ENCODE data around the gene KRT33B. TPM values are rescaled to one million over a fixed set of nuclear protein-coding genes. Genes with fewer than 3 reads are reported as not detected.
A peak's percentile ranks its signal among the peaks of the same experiment; 100 is the strongest.

KRT33B gene
- total and polyA plus RNA-seq, 9 donors, result 0.08 to 0.37 (median 0.19) TPM

- Histone ChIP-seq H3K27me3 (ENCODE audit: control insufficient read depth, insufficient read depth, low read length) (peaks cover 4% of the 10 kb centered on the region), H3K9me3 (replicated peaks; ENCODE audit: control insufficient read depth, low read depth, low read length) (peaks cover 2% of the 10 kb centered on the region), H3K4me1 (ENCODE audit: control insufficient read depth, insufficient read depth, low read length) (no peaks in the 10 kb centered on the region), H3K36me3 (ENCODE audit: control insufficient read depth, insufficient read depth, low read length) (no peaks in the 10 kb centered on the region), H3K4me3 (ENCODE audit: low read length) (no peak overlapping the region), H3K27ac (ENCODE audit: low read length) (no peak overlapping the region)
- DNase-seq, result no peak
- WGBS (ENCODE audit: insufficient coverage), result 60% methylated on average over 1 of the region's 5 CpGs
Measured at GRCh38 chr17:41338961-41339485, 30.6 kb downstream of the KRT33B start.

GRCh38 chr17:41335747-41336146 lies 33.9 kb downstream of the KRT33B start:
- no CpG with 5 or more reads among the region's 1 CpG for WGBS (ENCODE audit: insufficient coverage)
- DNase-seq, result no peak
- H3K9me3 ChIP-seq (replicated peaks; ENCODE audit: control insufficient read depth, low read depth, low read length), result no peaks in the 10 kb centered on the region
- H3K27me3 ChIP-seq (ENCODE audit: control insufficient read depth, insufficient read depth, low read length), result peaks cover 4% of the 10 kb centered on the region
- H3K4me3 ChIP-seq (ENCODE audit: low read length), result no peak overlapping the region
- no peaks in the 10 kb centered on the region for H3K4me1 ChIP-seq (ENCODE audit: control insufficient read depth, insufficient read depth, low read length)
- H3K27ac ChIP-seq (ENCODE audit: low read length), result no peak overlapping the region
- H3K36me3 ChIP-seq (ENCODE audit: control insufficient read depth, insufficient read depth, low read length), result no peaks in the 10 kb centered on the region

- 69% methylated on average over 5 of the region's 6 CpGs for WGBS (ENCODE audit: insufficient coverage)
- H3K9me3 ChIP-seq (replicated peaks; ENCODE audit: control insufficient read depth, low read depth, low read length), result no peaks in the 10 kb centered on the region
- peaks cover 2% of the 10 kb centered on the region for H3K27me3 ChIP-seq (ENCODE audit: control insufficient read depth, insufficient read depth, low read length)
- no peak overlapping the region for H3K27ac ChIP-seq (ENCODE audit: low read length)
- no peaks in the 10 kb centered on the region for H3K36me3 ChIP-seq (ENCODE audit: control insufficient read depth, insufficient read depth, low read length)
- H3K4me1 ChIP-seq (ENCODE audit: control insufficient read depth, insufficient read depth, low read length), result no peaks in the 10 kb centered on the region
- no peak overlapping the region for H3K4me3 ChIP-seq (ENCODE audit: low read length)
- DNase-seq, result no peak
Measured at GRCh38 chr17:41334385-41335305, 35.0 kb downstream of the KRT33B start.

GRCh38 chr17:41333836-41334235 lies 35.8 kb downstream of the KRT33B start:
- Histone ChIP-seq H3K36me3 (ENCODE audit: control insufficient read depth, insufficient read depth, low read length) (no peaks in the 10 kb centered on the region), H3K27me3 (ENCODE audit: control insufficient read depth, insufficient read depth, low read length) (no peaks in the 10 kb centered on the region), H3K4me1 (ENCODE audit: control insufficient read depth, insufficient read depth, low read length) (no peaks in the 10 kb centered on the region), H3K27ac (ENCODE audit: low read length) (no peak overlapping the region), H3K4me3 (ENCODE audit: low read length) (no peak overlapping the region), H3K9me3 (replicated peaks; ENCODE audit: control insufficient read depth, low read depth, low read length) (no peaks in the 10 kb centered on the region)
- no peak for DNase-seq
- WGBS (ENCODE audit: insufficient coverage), result 88% methylated on average over 3 of the region's 3 CpGs

GRCh38 chr17:41333098-41333497 lies 36.5 kb downstream of the KRT33B start:
- H3K36me3 ChIP-seq (ENCODE audit: control insufficient read depth, insufficient read depth, low read length), result no peaks in the 10 kb centered on the region
- H3K4me3 ChIP-seq (ENCODE audit: low read length), result no peak overlapping the region
- H3K9me3 ChIP-seq (replicated peaks; ENCODE audit: control insufficient read depth, low read depth, low read length), result no peaks in the 10 kb centered on the region
- no peak overlapping the region for H3K27ac ChIP-seq (ENCODE audit: low read length)
- H3K4me1 ChIP-seq (ENCODE audit: control insufficient read depth, insufficient read depth, low read length), result no peaks in the 10 kb centered on the region
- H3K27me3 ChIP-seq (ENCODE audit: control insufficient read depth, insufficient read depth, low read length), result no peaks in the 10 kb centered on the region
- DNase-seq, result no peak
- 93% methylated on average over 5 of the region's 5 CpGs for WGBS (ENCODE audit: insufficient coverage)

- 62% methylated on average over 1 of the region's 2 CpGs for WGBS (ENCODE audit: insufficient coverage)
- no peaks in the 10 kb centered on the region for H3K27me3 ChIP-seq (ENCODE audit: control insufficient read depth, insufficient read depth, low read length)
- H3K9me3 ChIP-seq (replicated peaks; ENCODE audit: control insufficient read depth, low read depth, low read length), result no peaks in the 10 kb centered on the region
- DNase-seq, result no peak
- no peak overlapping the region for H3K27ac ChIP-seq (ENCODE audit: low read length)
- H3K4me3 ChIP-seq (ENCODE audit: low read length), result no peak overlapping the region
- no peaks in the 10 kb centered on the region for H3K36me3 ChIP-seq (ENCODE audit: control insufficient read depth, insufficient read depth, low read length)
- no peaks in the 10 kb centered on the region for H3K4me1 ChIP-seq (ENCODE audit: control insufficient read depth, insufficient read depth, low read length)
Measured at GRCh38 chr17:41332239-41332638, 37.4 kb downstream of the KRT33B start.

GRCh38 chr17:41331606-41332005 lies 38.0 kb downstream of the KRT33B start:
- Histone ChIP-seq H3K27ac (ENCODE audit: low read length) (no peak overlapping the region), H3K4me1 (ENCODE audit: control insufficient read depth, insufficient read depth, low read length) (no peaks in the 10 kb centered on the region), H3K9me3 (replicated peaks; ENCODE audit: control insufficient read depth, low read depth, low read length) (no peaks in the 10 kb centered on the region), H3K27me3 (ENCODE audit: control insufficient read depth, insufficient read depth, low read length) (no peaks in the 10 kb centered on the region), H3K4me3 (ENCODE audit: low read length) (no peak overlapping the region), H3K36me3 (ENCODE audit: control insufficient read depth, insufficient read depth, low read length) (no peaks in the 10 kb centered on the region)
- DNase-seq, result no peak
- 59% methylated on average over 6 of the region's 7 CpGs for WGBS (ENCODE audit: insufficient coverage)

- 51% methylated on average over 8 of the region's 13 CpGs for WGBS (ENCODE audit: insufficient coverage)
- no peak overlapping the region for H3K27ac ChIP-seq (ENCODE audit: low read length)
- H3K4me3 ChIP-seq (ENCODE audit: low read length), result no peak overlapping the region
- H3K27me3 ChIP-seq (ENCODE audit: control insufficient read depth, insufficient read depth, low read length), result no peaks in the 10 kb centered on the region
- no peaks in the 10 kb centered on the region for H3K36me3 ChIP-seq (ENCODE audit: control insufficient read depth, insufficient read depth, low read length)
- H3K4me1 ChIP-seq (ENCODE audit: control insufficient read depth, insufficient read depth, low read length), result no peaks in the 10 kb centered on the region
- H3K9me3 ChIP-seq (replicated peaks; ENCODE audit: control insufficient read depth, low read depth, low read length), result no peaks in the 10 kb centered on the region
- DNase-seq, result peak; percentile 19
Measured at GRCh38 chr17:41329279-41329948, 40.2 kb downstream of the KRT33B start.

GRCh38 chr17:41328207-41328606 lies 41.4 kb downstream of the KRT33B start:
- Histone ChIP-seq H3K27ac (ENCODE audit: low read length) (no peak overlapping the region), H3K4me3 (ENCODE audit: low read length) (no peak overlapping the region), H3K9me3 (replicated peaks; ENCODE audit: control insufficient read depth, low read depth, low read length) (no peaks in the 10 kb centered on the region), H3K27me3 (ENCODE audit: control insufficient read depth, insufficient read depth, low read length) (no peaks in the 10 kb centered on the region), H3K4me1 (ENCODE audit: control insufficient read depth, insufficient read depth, low read length) (no peaks in the 10 kb centered on the region), H3K36me3 (ENCODE audit: control insufficient read depth, insufficient read depth, low read length) (no peaks in the 10 kb centered on the region)
- WGBS (ENCODE audit: insufficient coverage), result 82% methylated on average over 7 of the region's 7 CpGs
- no peak for DNase-seq

- H3K4me3 ChIP-seq (ENCODE audit: low read length), result no peak overlapping the region
- WGBS (ENCODE audit: insufficient coverage), result 73% methylated on average over 6 of the region's 8 CpGs
- no peaks in the 10 kb centered on the region for H3K4me1 ChIP-seq (ENCODE audit: control insufficient read depth, insufficient read depth, low read length)
- no peaks in the 10 kb centered on the region for H3K27me3 ChIP-seq (ENCODE audit: control insufficient read depth, insufficient read depth, low read length)
- no peaks in the 10 kb centered on the region for H3K9me3 ChIP-seq (replicated peaks; ENCODE audit: control insufficient read depth, low read depth, low read length)
- no peak for DNase-seq
- H3K36me3 ChIP-seq (ENCODE audit: control insufficient read depth, insufficient read depth, low read length), result no peaks in the 10 kb centered on the region
- H3K27ac ChIP-seq (ENCODE audit: low read length), result no peak overlapping the region
Measured at GRCh38 chr17:41327411-41328120, 42.0 kb downstream of the KRT33B start.

All from muscle of leg (tissue), 11 donors.